Activated CD4-positive, alpha-beta T cell treated with anti-CD3 and anti-CD28 coated beads, Interleukin-2, amount 50 U/mL, for 16 hours (primary cell): ENCODE measurements around the gene HSD17B13.
"Not testable (repeated sequence)": the region's sequence is repeated elsewhere in the genome, so short reads cannot be mapped to it uniquely, and the experiment has no call there.

Experiments used
- DNase-seq: peaks from one replicate; pipeline ENCODE4 v3.0.0-alpha.2; 2020

The HSD17B13 gene

GRCh38 chr4:87322754-87323153 lies at the start of gene HSD17B13:
HSD17B13 (minus strand) TSS chr4:87322882; CDS start chr4:87322841, 41 bp downstream.
- DNase-seq, result no peak

DNA sequence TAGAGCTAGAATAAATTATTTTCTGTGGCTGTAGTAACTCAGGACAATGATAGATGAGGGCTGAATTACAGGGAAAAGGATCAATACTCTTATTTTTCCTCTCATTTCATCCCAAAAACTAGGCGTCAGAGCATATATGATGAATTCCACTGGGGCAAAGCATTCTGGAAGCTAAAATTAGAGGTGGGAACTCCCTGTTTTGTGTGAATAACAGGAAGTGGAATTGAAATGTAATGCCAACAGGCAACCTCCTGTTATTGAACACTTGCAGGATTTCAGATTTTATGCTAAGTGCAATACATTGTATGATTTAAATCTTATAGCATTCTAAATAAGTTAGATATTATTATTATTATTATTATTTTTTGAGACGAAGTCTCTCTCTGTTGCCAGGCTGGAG lies 47.4 kb upstream of the HSD17B13 start:
- DNase-seq, result no peak

DNA sequence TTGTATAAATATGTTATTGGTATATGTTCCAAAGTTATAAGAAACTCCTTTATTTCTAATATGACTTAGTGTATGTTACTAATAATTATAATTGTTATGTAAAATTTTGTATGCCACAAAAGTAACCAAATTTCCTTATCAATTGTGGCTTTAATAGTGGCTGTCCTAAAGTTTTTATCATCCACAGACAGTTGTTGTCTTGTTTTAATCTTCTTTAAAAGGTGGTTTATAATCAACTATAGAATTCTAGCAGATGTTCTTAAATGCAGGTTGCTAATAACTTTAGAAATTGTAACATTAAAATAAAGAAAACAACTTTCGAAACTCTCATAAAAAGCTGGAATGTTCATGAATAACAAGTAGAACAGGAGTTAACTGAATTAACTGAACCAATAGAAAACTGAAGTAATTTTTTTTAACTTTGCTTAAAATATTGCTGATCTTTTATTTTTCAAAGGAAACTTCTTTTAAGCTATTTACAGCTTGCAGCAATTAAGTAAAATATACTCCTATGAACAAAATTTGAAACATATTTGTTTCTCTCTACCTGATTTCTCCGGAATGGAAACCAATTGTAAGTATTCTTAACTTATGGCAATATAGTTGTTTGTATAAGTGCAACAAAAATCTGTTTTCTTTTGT lies 44.0 kb upstream of the HSD17B13 start:
- DNase-seq, result no peak

DNA sequence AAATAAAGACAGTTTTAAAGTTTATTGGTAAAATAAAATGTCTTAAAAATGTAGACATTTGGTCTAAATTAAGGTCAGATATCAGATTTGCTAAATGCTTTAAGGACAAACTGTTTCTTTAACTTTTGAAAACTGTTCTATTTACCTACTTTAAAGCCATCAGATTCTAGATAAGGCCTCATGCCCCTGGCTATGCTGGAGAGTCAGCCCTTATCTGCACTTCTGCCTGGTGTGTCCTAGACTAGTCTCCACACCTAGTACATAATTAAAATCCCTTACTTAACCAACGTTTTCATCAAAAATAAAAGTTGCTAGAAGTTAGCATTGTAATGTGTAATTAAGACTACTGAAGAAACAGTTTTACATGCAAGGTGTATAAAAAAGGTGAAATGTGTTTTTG lies 42.7 kb upstream of the HSD17B13 start:
- DNase-seq, result no peak

DNA sequence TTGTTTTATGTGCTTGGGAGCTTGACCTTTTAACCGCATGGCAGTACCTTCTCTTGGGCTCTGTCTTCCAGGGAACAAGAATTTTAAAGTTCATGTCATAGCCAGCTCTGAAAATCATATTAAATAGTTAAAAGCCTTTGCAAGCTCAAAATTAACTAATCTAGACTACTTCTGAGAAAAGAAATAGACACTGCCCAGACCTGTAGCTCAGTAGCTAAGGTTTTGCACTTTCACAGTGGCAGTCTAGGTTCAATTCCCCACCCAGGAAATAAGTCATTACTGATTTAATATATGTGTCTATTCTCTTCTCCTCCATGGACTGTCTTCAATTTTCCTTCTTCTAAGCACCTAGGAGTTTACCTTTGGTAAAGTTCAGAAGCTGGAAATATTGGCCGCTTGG lies 40.9 kb upstream of the HSD17B13 start:
- peak; percentile 12 for DNase-seq

GRCh38 chr4:87360338-87360935 lies 37.8 kb upstream of the HSD17B13 start:
- no peak for DNase-seq

DNA sequence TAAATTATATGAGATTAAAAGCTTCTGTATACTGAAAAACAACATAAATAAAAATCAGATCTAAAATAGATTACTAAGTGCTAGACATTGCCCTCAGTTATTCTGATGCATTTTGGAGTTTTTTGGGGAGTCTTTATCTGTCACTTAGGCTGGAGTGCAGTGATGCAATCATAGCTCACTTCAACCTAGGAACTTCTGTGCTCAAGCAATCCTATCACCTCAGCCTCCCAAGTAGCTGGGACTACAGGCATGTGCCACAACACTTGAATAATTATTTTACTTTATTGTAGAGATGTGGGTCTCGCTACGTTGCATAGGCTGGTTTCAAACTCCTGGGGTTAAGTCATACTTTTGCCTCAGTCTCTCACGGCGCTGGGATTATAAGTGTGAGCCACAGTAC lies 36.6 kb upstream of the HSD17B13 start:
- no peak for DNase-seq

GRCh38 chr4:87356832-87357526 lies 34.3 kb upstream of the HSD17B13 start:
- DNase-seq, result no peak

DNA sequence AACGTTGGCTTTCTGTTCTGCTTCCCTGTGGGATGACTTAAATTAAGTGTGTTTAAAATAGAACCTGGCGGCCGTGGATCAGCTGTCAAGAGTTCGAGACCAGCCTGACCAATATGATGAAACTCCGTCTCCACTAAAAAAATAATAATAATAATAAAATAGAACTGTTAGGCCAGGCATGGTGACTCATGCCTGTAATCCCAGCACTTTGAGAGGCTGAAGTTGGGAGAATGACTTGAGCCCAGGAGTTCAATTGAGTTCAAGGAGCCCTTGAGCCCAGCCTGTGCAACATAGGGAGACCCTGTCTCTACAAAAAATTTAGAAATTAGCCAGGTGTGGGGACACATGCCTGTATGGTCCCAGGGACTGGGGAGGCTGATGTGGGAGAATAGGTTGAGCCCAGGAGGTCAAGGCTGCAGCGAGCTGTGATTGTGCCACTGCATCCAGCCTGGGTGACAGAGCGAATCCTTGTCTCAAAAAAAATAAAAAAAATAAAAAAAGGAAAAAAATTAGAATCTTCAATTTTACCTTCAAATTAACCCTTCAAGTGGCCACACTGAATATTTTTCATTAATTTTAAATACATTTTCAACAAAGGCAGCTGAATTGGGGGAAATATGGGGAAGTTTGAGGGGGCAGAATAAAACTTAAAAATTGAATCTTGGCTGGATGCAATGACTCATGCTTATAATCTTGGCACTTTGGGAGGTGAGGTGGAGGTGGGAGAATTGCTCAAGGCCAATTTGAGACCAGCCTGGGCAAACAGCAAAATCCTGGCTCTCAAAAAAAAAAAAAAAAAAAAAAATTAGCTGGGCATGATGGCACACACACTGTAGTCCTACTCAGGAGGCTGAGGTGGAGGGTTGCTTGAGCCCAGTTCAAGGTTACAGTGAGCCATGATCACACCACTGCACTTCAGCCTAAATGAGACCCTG lies 31.8 kb upstream of the HSD17B13 start:
- no peak for DNase-seq

GRCh38 chr4:87353592-87353991 lies 30.9 kb upstream of the HSD17B13 start:
- DNase-seq, result peak; percentile 2

- no peak for DNase-seq
Measured at GRCh38 chr4:87345139-87345538, 22.5 kb upstream of the HSD17B13 start.

DNA sequence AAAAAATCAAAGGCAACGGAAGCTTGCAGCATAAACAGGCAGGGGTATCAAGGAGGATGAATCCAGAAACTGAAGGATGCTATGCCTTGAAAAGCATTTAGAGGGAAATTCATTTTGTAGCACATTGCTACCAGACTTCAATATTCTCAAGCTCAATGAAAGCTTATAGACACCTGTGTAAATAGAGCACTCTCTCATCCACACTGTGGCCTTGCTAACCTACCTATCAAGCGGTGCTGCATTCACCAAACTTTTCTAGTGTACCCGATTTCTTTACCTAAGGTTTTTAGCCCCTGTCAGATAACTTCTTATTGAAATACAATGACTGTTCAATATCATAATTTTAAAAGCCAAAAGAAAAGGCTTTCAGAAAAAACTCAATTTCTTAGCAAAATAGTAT lies 20.2 kb upstream of the HSD17B13 start:
- DNase-seq, result no peak

- not testable (repeated sequence) for DNase-seq
Measured at GRCh38 chr4:87341954-87342635, 19.4 kb upstream of the HSD17B13 start.

DNA sequence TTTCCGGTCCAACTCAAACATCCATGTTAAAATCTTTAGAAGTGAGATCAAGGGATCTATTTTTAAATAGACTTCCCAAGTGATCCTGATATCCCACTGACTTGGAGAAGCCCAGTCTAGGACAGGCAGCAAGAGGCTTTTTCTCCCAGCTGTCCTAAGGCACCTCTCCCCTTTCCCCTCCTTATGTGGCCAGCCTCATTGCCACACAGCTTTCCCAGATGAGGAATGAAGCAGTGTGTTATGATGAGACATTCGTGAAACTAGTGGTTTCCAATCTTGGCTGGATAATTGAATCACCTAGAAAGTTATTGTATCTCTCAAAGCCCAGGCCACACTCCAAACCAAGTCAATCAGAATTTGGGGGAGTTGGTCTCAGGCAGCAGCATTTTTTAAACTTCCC lies 16.8 kb upstream of the HSD17B13 start:
- DNase-seq, result no peak

DNA sequence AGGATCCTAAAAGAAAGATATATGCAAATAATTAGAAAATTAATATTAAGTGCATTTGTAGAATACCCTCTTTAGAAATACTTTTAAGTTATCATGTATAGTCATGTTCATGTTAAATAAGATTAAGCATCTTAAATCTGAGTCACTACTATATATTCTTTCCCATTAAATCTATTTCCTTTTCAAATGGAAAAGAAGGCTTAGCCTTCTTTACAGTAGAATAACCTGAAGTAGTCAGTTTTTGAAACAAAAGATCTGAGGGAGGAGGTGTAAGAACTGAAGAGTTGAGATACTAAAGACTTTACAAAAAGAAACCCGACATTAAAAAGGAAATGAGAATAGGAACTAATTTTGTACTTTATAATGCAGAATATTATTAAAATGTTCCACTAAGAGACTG lies 14.7 kb upstream of the HSD17B13 start:
- no peak for DNase-seq

- no peak for DNase-seq
Measured at GRCh38 chr4:87333267-87333666, 10.6 kb upstream of the HSD17B13 start.

- no peak for DNase-seq
Measured at GRCh38 chr4:87330761-87331160, 8.1 kb upstream of the HSD17B13 start.

GRCh38 chr4:87327136-87327535 lies 4.5 kb upstream of the HSD17B13 start:
- no peak for DNase-seq

DNA sequence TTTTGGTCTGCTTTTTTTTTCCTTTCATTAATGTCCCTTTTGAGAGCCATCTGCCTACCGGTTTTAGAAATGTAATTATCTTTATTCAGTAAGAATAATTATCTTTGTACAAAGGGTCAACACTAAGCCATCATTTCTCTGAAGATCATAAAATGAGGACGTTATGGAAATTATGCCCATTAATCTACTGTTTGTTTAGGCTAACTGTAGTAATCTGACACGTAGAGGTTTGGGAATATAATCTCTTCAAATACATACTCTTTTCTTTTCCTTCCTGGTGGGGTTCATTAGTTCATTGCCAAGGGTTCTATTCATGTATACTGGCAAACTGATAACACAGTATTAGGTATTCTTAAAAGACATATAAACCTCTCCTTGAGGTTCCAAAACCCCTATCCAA lies 3.8 kb upstream of the HSD17B13 start:
- no peak for DNase-seq

GRCh38 chr4:87321888-87322287 lies 794 bp downstream of the HSD17B13 start:
- DNase-seq, result no peak

- DNase-seq, result no peak
Measured at GRCh38 chr4:87317527-87317926, 5.2 kb downstream of the HSD17B13 start.

- DNase-seq, result no peak
Measured at GRCh38 chr4:87316961-87317360, 5.7 kb downstream of the HSD17B13 start.

DNA sequence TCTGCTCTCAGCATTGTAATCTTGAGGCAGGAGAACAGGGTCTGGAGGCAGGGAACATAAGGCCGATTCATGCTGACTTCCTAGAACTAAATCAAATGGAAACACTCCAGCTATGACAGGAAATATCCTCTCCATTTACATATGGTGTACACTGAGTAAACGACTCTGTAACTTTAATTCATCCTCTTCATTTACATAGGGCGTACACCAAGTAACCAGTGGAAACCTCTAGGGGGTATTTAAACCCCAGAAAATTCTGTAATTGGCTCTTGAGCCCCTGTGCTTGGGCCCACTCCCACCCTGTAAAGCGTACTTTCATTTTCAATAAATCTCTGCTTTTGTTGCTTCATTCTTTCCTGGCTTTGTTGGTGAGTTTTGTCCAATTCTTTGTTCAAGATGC lies 7.7 kb downstream of the HSD17B13 start:
- not testable (repeated sequence) for DNase-seq
